Loucy (cell line): ENCODE data around the gene GOLGA5.
A peak's percentile ranks its signal among the peaks of the same experiment; 100 is the strongest.
"Not testable (repeated sequence)": the region's sequence is repeated elsewhere in the genome, so short reads cannot be mapped to it uniquely, and the experiment has no call there.

Experiments
- H2AFZ ChIP-seq: fragments of 200-600 bp; sonication (generic); 2 replicates; pipeline ENCODE4 v1.6.0; 2016; ENCODE audit warnings: antibody characterized with exemption, mild to moderate bottlenecking, low read length, moderate library complexity
- H3F3A ChIP-seq: fragments of 200-600 bp; 2 replicates; pipeline ENCODE4 v1.6.0; 2016; ENCODE audit warnings: antibody characterized with exemption, low read depth, mild to moderate bottlenecking
- H3K27me3 ChIP-seq: fragments of 200-600 bp; sonication (generic); 2 replicates; pipeline ENCODE4 v1.6.1; 2014; ENCODE audit warnings: low read length, mild to moderate bottlenecking; ENCODE audit not compliant: insufficient read depth, poor library complexity, severe bottlenecking
- H3K36me3 ChIP-seq: fragments of 200-600 bp; sonication (generic); 2 replicates; pipeline ENCODE4 v1.6.1; 2016; ENCODE audit warnings: low read length; ENCODE audit not compliant: insufficient read depth
- H3K4me1 ChIP-seq: fragments of 200-600 bp; sonication (generic); 2 replicates; pipeline ENCODE4 v1.5.1; 2014; ENCODE audit warnings: low read length, mild to moderate bottlenecking; ENCODE audit not compliant: insufficient read depth, poor library complexity, severe bottlenecking
- H3K4me2 ChIP-seq: fragments of 200-600 bp; sonication (generic); 2 replicates; pipeline ENCODE4 v1.6.0; 2014; ENCODE audit warnings: antibody characterized with exemption, low read length, low read depth, mild to moderate bottlenecking; ENCODE audit not compliant: poor library complexity, severe bottlenecking
- H3K4me3 ChIP-seq: fragments of 200-600 bp; sonication (generic); 2 replicates; pipeline ENCODE4 v1.5.1; 2014; ENCODE audit warnings: low read length, mild to moderate bottlenecking, mixed read lengths; ENCODE audit not compliant: poor library complexity, severe bottlenecking
- H3K79me2 ChIP-seq: fragments of 200-600 bp; sonication (generic); 2 replicates; pipeline ENCODE4 v1.6.1; 2014; ENCODE audit warnings: low read length; ENCODE audit not compliant: insufficient read depth
- H3K9ac ChIP-seq: fragments of 200-600 bp; sonication (generic); 2 replicates; pipeline ENCODE4 v1.6.0; 2014; ENCODE audit warnings: mild to moderate bottlenecking, low read depth, low read length, moderate library complexity; ENCODE audit not compliant: poor library complexity, severe bottlenecking
- H3K9me2 ChIP-seq: fragments of 200-600 bp; sonication (generic); replicated peaks from 2 replicates; pipeline ENCODE4 v1.6.1; 2016; ENCODE audit warnings: low read depth, low read length, mixed read lengths
- H3K9me3 ChIP-seq: fragments of 200-600 bp; sonication (generic); 2 replicates; pipeline ENCODE4 v1.6.1; 2014; ENCODE audit warnings: mild to moderate bottlenecking, antibody characterized with exemption, low read length, low read depth; ENCODE audit not compliant: insufficient read depth
- H4K20me1 ChIP-seq: fragments of 200-600 bp; sonication (generic); 2 replicates; pipeline ENCODE4 v1.6.0; 2014; ENCODE audit warnings: antibody characterized with exemption, low read length, mild to moderate bottlenecking; ENCODE audit not compliant: insufficient read depth, poor library complexity, severe bottlenecking
- EZH2phosphoT487 ChIP-seq: fragments of 200-600 bp; IDR thresholded peaks from 2 replicates; pipeline ENCODE4 v1.6.1; 2018; ENCODE audit warnings: antibody characterized with exemption, mild to moderate bottlenecking, moderate library complexity, borderline replicate concordance
- TF ChIP-seq, protein P1 (sequence below): fragments of 200-600 bp; sonication (generic); conservative IDR thresholded peaks from 2 replicates; pipeline ENCODE4 v1.5.1; 2014; ENCODE audit warnings: mild to moderate bottlenecking, antibody characterized with exemption, low read length

The GOLGA5 gene

GRCh38 chr14:92793709-92794546 lies at the start of gene GOLGA5:
GOLGA5 (plus strand) TSS chr14:92794305; CDS start chr14:92797438, 3,133 bp downstream.
- peaks cover 23% of the 10 kb centered on the region for H3K4me1 ChIP-seq
- H3F3A ChIP-seq: no peaks in the 10 kb centered on the region
- H3K9me3 ChIP-seq: peaks cover 12% of the 10 kb centered on the region; the same call in 1 of the 2 replicates
- H2AFZ ChIP-seq: peak within 1 kb of the TSS; percentile 94
- H3K36me3 ChIP-seq: peaks cover 7% of the 10 kb centered on the region; the same call in 1 of the 2 replicates
- peaks cover 10% of the 10 kb centered on the region for H3K27me3 ChIP-seq
- peaks cover 23% of the 10 kb centered on the region for H3K79me2 ChIP-seq
- H3K9ac ChIP-seq: peak within 1 kb of the TSS; percentile 96
- H4K20me1 ChIP-seq: peaks cover 13% of the 10 kb centered on the region
- no peaks in the 10 kb centered on the region for H3K9me2 ChIP-seq
- peak within 1 kb of the TSS; percentile 93 for H3K4me2 ChIP-seq
- H3K4me3 ChIP-seq: peak within 1 kb of the TSS; percentile 97
- TF ChIP-seq EZH2phosphoT487: no peak

GRCh38 chr14:92747701-92748258 lies 46.3 kb upstream of the GOLGA5 start:
- no peaks in the 10 kb centered on the region for H4K20me1 ChIP-seq
- TF ChIP-seq, protein P1, sequence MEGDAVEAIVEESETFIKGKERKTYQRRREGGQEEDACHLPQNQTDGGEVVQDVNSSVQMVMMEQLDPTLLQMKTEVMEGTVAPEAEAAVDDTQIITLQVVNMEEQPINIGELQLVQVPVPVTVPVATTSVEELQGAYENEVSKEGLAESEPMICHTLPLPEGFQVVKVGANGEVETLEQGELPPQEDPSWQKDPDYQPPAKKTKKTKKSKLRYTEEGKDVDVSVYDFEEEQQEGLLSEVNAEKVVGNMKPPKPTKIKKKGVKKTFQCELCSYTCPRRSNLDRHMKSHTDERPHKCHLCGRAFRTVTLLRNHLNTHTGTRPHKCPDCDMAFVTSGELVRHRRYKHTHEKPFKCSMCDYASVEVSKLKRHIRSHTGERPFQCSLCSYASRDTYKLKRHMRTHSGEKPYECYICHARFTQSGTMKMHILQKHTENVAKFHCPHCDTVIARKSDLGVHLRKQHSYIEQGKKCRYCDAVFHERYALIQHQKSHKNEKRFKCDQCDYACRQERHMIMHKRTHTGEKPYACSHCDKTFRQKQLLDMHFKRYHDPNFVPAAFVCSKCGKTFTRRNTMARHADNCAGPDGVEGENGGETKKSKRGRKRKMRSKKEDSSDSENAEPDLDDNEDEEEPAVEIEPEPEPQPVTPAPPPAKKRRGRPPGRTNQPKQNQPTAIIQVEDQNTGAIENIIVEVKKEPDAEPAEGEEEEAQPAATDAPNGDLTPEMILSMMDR: no peak
- TF ChIP-seq EZH2phosphoT487: no peak
- no peak overlapping the region for H3K4me2 ChIP-seq
- H3K9ac ChIP-seq: no peak overlapping the region
- H2AFZ ChIP-seq: no peak overlapping the region
- H3K9me2 ChIP-seq: no peaks in the 10 kb centered on the region
- peaks cover 33% of the 10 kb centered on the region for H3K4me1 ChIP-seq
- no peaks in the 10 kb centered on the region; the same call in 1 of the 2 replicates for H3K9me3 ChIP-seq
- H3F3A ChIP-seq: 0 out of 2 replicates have a peak, but pooled peaks cover 3% of the 10 kb centered on the region
- H3K36me3 ChIP-seq: no peaks in the 10 kb centered on the region
- H3K4me3 ChIP-seq: peak overlapping the region; percentile 14
- H3K27me3 ChIP-seq: no peaks in the 10 kb centered on the region
- no peaks in the 10 kb centered on the region for H3K79me2 ChIP-seq

DNA sequence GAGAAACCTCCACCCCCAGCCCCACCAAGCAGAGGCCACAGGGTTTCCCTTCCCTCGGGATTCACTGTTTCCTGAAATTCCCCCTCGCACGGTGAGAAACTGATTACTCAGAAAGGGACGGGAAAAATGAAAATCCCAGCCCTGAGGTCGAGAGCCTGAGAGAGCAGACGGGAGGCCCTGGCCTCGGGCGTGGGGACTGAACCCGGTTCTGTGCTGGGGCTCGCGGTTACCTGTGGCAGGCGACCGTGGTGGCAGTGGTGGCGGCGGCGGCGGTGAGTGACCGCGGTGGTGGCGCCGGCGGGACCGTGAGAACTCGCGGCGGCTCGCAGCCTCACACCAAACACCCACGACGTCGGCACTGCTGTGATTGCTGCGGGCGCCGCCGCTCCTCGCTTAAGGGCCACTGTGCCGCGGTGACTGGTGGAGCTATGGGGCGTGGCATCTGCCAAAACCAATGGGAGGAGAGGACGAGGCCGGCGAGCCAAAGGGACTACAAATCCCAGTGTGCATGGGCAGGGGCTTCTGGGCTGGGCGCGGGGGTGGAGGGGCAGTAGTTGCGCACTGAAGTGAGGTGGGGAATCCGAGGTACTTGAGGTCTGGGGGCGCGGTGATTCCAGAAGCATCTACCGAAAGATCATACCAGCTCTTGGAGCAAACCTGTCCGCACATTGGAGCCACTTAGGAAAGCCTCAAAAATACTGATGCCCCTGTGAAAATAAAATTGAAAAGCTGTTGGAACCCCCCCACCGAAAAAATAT lies 45.7 kb upstream of the GOLGA5 start, which contains the start of gene LGMN:
Gene LGMN, minus strand, starts transcription at position 369 of the 758 bp plus-strand sequence. CDS start 15,841 bp downstream, outside the sequence.
- Histone ChIP-seq H3K79me2 (no peaks in the 10 kb centered on the region), H3K4me3 (peak within 1 kb of the TSS; percentile 14), H3K9ac (no peak within 1 kb of the TSS), H3K9me2 (no peaks in the 10 kb centered on the region), H3K4me2 (peak within 1 kb of the TSS; percentile 61), H3K36me3 (no peaks in the 10 kb centered on the region), H3F3A (0 out of 2 replicates have a peak, but pooled peaks cover 3% of the 10 kb centered on the region), H3K27me3 (no peaks in the 10 kb centered on the region), H2AFZ (no peak within 1 kb of the TSS), H3K9me3 (no peaks in the 10 kb centered on the region; the same call in 1 of the 2 replicates), H3K4me1 (peaks cover 39% of the 10 kb centered on the region), H4K20me1 (no peaks in the 10 kb centered on the region)
- no peak for TF ChIP-seq EZH2phosphoT487
- TF ChIP-seq, protein P1: no peak

DNA sequence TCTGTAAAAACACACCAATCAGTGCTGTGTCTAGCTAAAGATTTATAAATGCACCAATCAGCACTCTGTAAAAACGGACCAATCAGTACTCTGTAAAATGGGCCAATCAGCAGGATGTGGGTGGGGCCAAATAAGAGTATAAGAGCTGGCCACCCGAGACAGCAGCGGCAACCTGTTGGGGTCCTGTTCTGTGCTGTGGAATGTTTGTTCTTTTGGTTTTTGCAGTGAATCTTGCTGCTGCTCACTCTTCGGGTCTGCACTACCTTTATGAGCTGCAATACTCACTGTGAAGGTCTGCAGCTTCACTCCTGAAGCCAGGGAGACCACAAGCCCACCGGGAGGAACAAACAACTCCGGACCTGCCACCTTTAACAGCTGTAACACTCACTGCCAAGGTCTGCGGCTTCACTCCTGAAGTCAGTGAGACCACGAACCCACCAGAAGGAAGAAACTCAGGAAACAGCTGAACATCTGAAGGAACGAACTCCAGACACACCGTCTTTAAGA lies 43.8 kb upstream of the GOLGA5 start:
- Histone ChIP-seq H3K4me2 (peak overlapping the region; percentile 61), H3K4me3 (peak overlapping the region; percentile 65), H2AFZ (peak overlapping the region; percentile 61; the same call in 1 of the 2 replicates), H3K4me1 (peaks cover 48% of the 10 kb centered on the region), H3K9ac (peak overlapping the region; percentile 51)
- H3K36me3 ChIP-seq, H3K9me3 ChIP-seq, H3K9me2 ChIP-seq, H3K79me2 ChIP-seq, H3K27me3 ChIP-seq, H4K20me1 ChIP-seq, H3F3A ChIP-seq: not testable (repeated sequence)
